Endothelial cell (in vitro differentiated cells): ENCODE results near the gene GNA14. TPM values are rescaled to one million over a fixed set of nuclear protein-coding genes. Genes with fewer than 3 reads are reported as not detected.

Experiments
- DNase-seq: peaks from one replicate; pipeline ENCODE4 v3.0.0; 2021; ENCODE audit warnings: low spot score
- H3K27ac Mint-ChIP-seq: one replicate; pipeline ENCODE4 v1.8.0; 2021; ENCODE audit warnings: mixed read lengths, inconsistent platforms; ENCODE audit not compliant: unreplicated experiment
- H3K27me3 Mint-ChIP-seq: one replicate; pipeline ENCODE4 v1.8.0; 2021; ENCODE audit warnings: mild to moderate bottlenecking, moderate library complexity, mixed read lengths, inconsistent platforms; ENCODE audit not compliant: unreplicated experiment
- H3K36me3 Mint-ChIP-seq: one replicate; pipeline ENCODE4 v1.8.0; 2021; ENCODE audit warnings: mild to moderate bottlenecking, low read depth, mixed read lengths, inconsistent platforms; ENCODE audit not compliant: unreplicated experiment
- H3K4me1 Mint-ChIP-seq: one replicate; pipeline ENCODE4 v1.8.0; 2021; ENCODE audit warnings: mild to moderate bottlenecking, mixed read lengths, inconsistent platforms; ENCODE audit not compliant: unreplicated experiment
- H3K4me3 Mint-ChIP-seq: one replicate; pipeline ENCODE4 v1.8.0; 2021; ENCODE audit warnings: mild to moderate bottlenecking, mixed read lengths, inconsistent platforms; ENCODE audit not compliant: unreplicated experiment
- H3K9me3 Mint-ChIP-seq: one replicate; pipeline ENCODE4 v1.8.0; 2021; ENCODE audit warnings: mixed read lengths, inconsistent platforms; ENCODE audit not compliant: unreplicated experiment
- CTCF ChIP-seq: fragments of 200-600 bp; sonication (generic); IDR thresholded peaks from one replicate; pipeline ENCODE4 v1.5.0; 2021; ENCODE audit warnings: antibody characterized with exemption; ENCODE audit not compliant: unreplicated experiment
- total RNA-seq: library from RNA; stranded (reverse); fragmentation: NEBNext Ultra II Directional; extraction: Animal tissue kit (Norgen Biotek cat#: 25700); gene quantifications from one replicate; pipeline ENCODE4 v1.2.1, GENCODE V29; 2021; ENCODE audit not compliant: unreplicated experiment

GNA14 gene
- total RNA-seq, 1 donor from 2014 or later, result 10.6 TPM

- Mint-ChIP-seq H3K4me1 (peaks cover 12% of the 10 kb centered on the region), H3K36me3 (no peaks in the 10 kb centered on the region), H3K27ac (no peak overlapping the region), H3K9me3 (no peaks in the 10 kb centered on the region), H3K27me3 (peaks cover 2% of the 10 kb centered on the region), H3K4me3 (no peak overlapping the region)
- DNase-seq, result no peak
- TF ChIP-seq CTCF, result no peak
Observed at GRCh38 chr9:77556396-77556795, 91.7 kb downstream of the GNA14 start.

- DNase-seq, result no peak
- Mint-ChIP-seq H3K4me3 (no peak overlapping the region), H3K4me1 (peaks cover 4% of the 10 kb centered on the region), H3K9me3 (no peaks in the 10 kb centered on the region), H3K27ac (no peak overlapping the region), H3K36me3 (no peaks in the 10 kb centered on the region), H3K27me3 (peaks cover 2% of the 10 kb centered on the region)
- no peak for TF ChIP-seq CTCF
Observed at GRCh38 chr9:77554586-77555105, 93.5 kb downstream of the GNA14 start.

- H3K4me1 Mint-ChIP-seq, result peaks cover 2% of the 10 kb centered on the region
- no peak overlapping the region for H3K4me3 Mint-ChIP-seq
- H3K27ac Mint-ChIP-seq, result no peak overlapping the region
- H3K36me3 Mint-ChIP-seq, result peaks cover 7% of the 10 kb centered on the region
- H3K27me3 Mint-ChIP-seq, result peaks cover 3% of the 10 kb centered on the region
- no peak for DNase-seq
- no peak for TF ChIP-seq CTCF
- peaks cover 4% of the 10 kb centered on the region for H3K9me3 Mint-ChIP-seq
Observed at GRCh38 chr9:77547106-77547730, 100.9 kb downstream of the GNA14 start.

GRCh38 chr9:77546376-77546950 lies 101.7 kb downstream of the GNA14 start:
- Mint-ChIP-seq H3K36me3 (peaks cover 14% of the 10 kb centered on the region), H3K27me3 (peaks cover 3% of the 10 kb centered on the region), H3K4me1 (peaks cover 3% of the 10 kb centered on the region), H3K9me3 (peaks cover 4% of the 10 kb centered on the region), H3K27ac (no peak overlapping the region), H3K4me3 (no peak overlapping the region)
- no peak for TF ChIP-seq CTCF
- DNase-seq, result no peak

- Mint-ChIP-seq H3K4me3 (no peak overlapping the region), H3K9me3 (peaks cover 4% of the 10 kb centered on the region), H3K36me3 (peaks cover 22% of the 10 kb centered on the region), H3K27ac (no peak overlapping the region), H3K27me3 (peaks cover 3% of the 10 kb centered on the region), H3K4me1 (peaks cover 3% of the 10 kb centered on the region)
- TF ChIP-seq CTCF, result no peak
- DNase-seq, result no peak
Observed at GRCh38 chr9:77544546-77544945, 103.6 kb downstream of the GNA14 start.
